NOMO-1 treated with dmso at 0.1 percent for 144 hours (cell line): Measurements from ENCODE around the gene SGO2.
A peak's percentile ranks its signal among the peaks of the same experiment; 100 is the strongest.
"Not testable (repeated sequence)": the region's sequence is repeated elsewhere in the genome, so short reads cannot be mapped to it uniquely, and the experiment has no call there.

ENCODE experiments used
- DNase-seq: peaks from one replicate; lab custom pipeline; 2025; ENCODE audit not compliant: unreplicated experiment; lab: John Stamatoyannopoulos, UW

Gene SGO2

GRCh38 chr2:200509612-200510433 lies 16.2 kb upstream of the SGO2 start, which contains the start of gene KCTD18:
TSS of gene KCTD18 (minus strand) at chr2:200510068. CDS start at chr2:200507016, 3,052 bp downstream.
- DNase-seq, result peak; percentile 93

- DNase-seq, result no peak
Measured at GRCh38 chr2:200515155-200515554, 10.9 kb upstream of the SGO2 start.

GRCh38 chr2:200523158-200523557 lies 2.8 kb upstream of the SGO2 start:
- DNase-seq, result no peak

DNA sequence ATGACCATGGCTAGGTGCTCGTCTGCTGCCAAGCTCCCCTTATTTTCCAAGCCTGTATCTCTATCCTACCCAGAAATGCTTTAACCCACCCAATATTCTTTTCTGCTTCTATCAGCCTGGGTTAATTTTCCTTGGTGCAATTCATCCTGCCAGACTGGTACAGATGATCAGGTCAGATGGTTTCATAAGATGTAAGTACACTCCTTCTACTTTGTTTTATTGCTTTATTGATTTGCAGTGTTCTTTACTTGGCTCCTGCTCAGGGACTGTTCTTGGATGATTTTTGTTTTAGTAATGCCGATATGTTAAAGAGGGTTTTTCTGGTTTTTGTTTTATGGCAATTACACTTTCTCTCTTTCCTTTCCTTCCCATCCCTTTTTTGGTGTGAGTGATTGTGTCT lies 2.4 kb upstream of the SGO2 start:
- no peak for DNase-seq

- no peak for DNase-seq
Measured at GRCh38 chr2:200525066-200525465, 941 bp upstream of the SGO2 start.

DNA sequence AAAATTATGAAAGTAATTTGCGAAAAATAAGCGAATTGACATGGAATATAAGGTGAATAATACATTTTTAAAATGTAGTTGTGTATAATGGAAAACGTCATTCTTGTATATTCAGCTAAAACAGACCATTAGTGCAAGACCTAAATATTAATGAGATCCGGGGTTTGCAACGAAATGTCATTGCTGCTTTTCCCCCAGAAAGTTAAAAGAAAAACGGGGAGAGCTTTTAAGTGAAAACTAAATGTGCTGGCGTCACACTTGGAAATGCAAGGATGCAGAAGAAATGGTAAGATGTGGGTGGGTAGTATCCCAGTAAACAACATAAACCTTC lies 491 bp upstream of the SGO2 start:
- no peak for DNase-seq

- no peak for DNase-seq
Measured at GRCh38 chr2:200528228-200528627, 2.2 kb downstream of the SGO2 start.

GRCh38 chr2:200533754-200534153 lies 7.7 kb downstream of the SGO2 start:
- no peak for DNase-seq

DNA sequence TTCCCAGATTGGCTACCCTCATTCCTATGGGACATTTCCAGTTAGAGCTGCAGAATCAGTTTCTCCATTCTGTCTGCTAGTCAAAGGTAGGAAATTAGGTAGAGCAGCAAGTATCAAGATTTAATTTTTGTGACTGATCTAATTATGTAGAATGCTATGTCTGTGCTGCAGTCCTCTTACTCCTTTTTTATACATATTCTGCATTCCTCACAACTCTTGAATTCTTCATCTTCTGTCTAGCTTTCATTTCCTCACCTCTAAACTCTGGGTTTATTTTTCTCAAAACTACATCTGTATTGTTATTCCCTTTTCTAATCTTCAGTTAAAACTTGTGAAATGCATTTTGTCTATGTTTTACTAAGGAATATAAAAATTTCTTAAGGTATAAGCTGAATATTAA lies 8.6 kb downstream of the SGO2 start:
- DNase-seq, result no peak

GRCh38 chr2:200538139-200538538 lies 12.1 kb downstream of the SGO2 start:
- DNase-seq, result no peak

- DNase-seq, result no peak
Measured at GRCh38 chr2:200540793-200541192, 14.8 kb downstream of the SGO2 start.

- not testable (repeated sequence) for DNase-seq
Measured at GRCh38 chr2:200566596-200566995, 40.6 kb downstream of the SGO2 start.

DNA sequence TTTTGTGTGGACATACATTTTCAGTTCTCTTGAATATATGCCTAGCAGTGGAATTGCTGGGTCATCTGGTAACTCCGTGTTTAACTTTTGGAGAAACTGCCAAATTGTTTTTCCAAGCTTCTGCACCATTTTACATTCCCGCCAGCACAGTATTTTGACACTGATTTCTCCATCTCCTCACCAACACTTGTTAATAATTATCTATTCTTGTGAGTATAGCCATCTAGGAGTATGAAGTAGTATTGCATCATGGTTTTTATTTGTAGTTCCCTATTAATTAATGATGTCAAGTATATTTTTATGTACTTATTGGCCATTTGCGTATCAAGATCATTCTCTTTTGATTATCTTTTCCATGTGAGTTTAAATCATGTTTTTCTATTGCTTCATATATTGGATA lies 41.9 kb downstream of the SGO2 start:
- DNase-seq, result no peak

- DNase-seq, result no peak
Measured at GRCh38 chr2:200575957-200576356, 50.0 kb downstream of the SGO2 start.

- DNase-seq, result no peak
Measured at GRCh38 chr2:200577027-200577426, 51.0 kb downstream of the SGO2 start.

GRCh38 chr2:200578778-200579177 lies 52.8 kb downstream of the SGO2 start:
- DNase-seq, result no peak

GRCh38 chr2:200584639-200585038 lies 58.6 kb downstream of the SGO2 start:
- no peak for DNase-seq

DNA sequence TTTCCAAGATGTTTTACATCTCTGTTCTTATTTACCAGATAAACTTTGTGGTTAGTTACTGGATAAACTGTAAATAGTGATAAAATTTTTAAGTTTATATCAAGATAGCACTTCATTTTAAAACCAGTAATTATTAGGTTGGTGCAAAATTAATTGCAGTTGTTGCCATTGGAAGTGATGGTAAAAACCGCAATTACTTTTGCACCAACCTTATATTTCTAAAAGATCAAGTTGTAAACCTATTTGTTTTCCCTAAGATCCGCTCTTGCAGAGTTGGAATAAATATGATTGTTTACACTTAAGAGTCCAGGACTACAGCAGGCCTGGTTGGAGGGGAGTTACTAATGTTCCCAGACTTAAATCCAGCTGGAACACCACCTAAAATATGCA lies 59.3 kb downstream of the SGO2 start:
- no peak for DNase-seq

DNA sequence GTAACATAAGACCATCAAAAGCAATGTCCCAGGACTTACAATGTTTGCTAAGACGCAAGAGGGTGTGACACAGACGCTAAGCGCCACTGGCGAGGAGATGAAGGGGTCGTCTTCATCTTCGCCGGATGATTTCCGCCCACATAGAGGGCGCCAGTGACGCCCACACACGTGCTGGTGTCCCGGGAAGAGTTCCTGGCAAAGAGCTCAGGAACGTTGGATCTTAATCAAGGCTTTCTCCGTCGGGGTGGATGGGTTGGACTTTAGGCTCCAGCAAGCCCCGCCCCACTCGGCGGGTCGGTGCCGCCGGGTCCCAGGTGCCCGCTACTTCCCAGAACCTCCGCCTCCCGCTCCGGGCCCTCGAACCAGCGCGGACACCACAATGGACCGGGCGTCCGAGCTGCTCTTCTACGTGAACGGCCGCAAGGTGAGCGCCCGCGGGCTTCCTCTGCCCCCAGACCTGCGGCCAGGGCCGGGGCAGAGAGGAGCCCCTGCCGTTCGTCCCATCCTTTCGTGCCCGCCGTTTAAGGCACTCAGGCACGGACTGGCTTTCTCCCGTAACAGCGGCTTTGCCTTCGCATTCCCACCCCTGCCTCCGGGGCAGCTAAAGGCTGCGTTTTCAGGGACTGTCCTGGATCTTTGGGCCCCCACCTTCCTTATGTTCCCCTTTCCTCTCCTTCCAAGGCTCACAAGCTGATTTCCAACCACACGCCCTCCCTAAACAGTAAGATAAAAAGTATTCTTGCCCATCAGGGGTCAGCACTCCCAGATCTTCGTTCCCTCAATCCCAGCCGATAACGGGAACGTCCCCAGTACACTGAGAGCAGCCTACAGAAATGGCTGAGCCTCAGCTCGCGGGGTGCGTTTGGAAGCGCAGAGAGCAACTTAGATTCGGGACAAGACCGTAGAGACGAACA lies 60.0 kb downstream of the SGO2 start, which contains the start of gene AOX1:
Gene AOX1 (plus strand): TSS at position 285 of the 914 bp plus-strand sequence. CDS start 95 bp downstream, at position 380.
- DNase-seq, result no peak

GRCh38 chr2:200586644-200586975 lies 60.6 kb downstream of the SGO2 start:
- DNase-seq, result no peak

GRCh38 chr2:200587007-200587616 lies 61.1 kb downstream of the SGO2 start:
- no peak for DNase-seq
